Effector CD8-positive, alpha-beta T cell (primary cell): ENCODE data around the gene EEF2K.

Experiments used
- DNase-seq: peaks from one replicate; lab custom pipeline; 2025; lab: John Stamatoyannopoulos, UW

Gene EEF2K

GRCh38 chr16:22316411-22316811 is 110.3 kb downstream of the EEF2K start:
- no peak for DNase-seq

- DNase-seq: no peak
Observed at GRCh38 chr16:22317001-22317530, 111.0 kb downstream of the EEF2K start.

- DNase-seq: no peak
Observed at GRCh38 chr16:22317625-22318024, 111.5 kb downstream of the EEF2K start.

GRCh38 chr16:22318690-22319358 is 112.7 kb downstream of the EEF2K start:
- DNase-seq: peak; percentile 50

DNA sequence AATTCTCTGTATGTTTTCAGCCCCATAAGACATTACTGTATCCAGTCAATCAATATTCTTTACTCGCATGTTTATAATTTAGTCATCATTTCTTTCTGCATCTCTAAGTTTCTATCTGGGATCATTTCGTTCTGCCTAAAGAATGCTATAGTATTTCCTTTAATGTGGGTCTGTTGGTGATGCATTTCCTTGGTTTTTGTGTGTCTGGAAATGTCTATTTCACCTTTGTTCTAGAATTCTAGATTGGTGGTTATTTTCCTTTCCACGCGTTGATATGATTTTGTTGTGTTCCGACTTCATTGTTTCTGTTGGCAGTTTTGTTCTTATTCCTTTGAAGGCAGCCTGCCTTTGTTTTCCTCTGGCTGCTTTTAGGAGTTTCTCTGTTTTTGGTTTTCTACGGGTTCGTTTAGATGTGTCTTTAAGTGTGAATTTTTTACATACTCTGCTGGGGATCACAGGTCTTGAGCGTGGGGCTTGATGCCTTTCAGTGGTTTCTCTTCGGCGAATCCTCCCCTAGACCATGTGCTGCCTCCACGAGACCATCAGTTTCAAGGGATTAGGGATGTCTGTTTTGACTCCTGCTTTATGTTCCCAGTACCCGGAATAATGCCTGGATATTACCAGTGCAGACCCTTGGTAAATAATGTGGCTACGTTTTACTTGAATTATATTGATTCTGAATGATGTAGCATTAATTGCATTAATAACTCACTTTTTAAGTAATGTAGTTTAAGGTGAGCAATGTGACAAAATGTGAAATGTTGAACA is 114.7 kb downstream of the EEF2K start:
- no peak for DNase-seq

DNA sequence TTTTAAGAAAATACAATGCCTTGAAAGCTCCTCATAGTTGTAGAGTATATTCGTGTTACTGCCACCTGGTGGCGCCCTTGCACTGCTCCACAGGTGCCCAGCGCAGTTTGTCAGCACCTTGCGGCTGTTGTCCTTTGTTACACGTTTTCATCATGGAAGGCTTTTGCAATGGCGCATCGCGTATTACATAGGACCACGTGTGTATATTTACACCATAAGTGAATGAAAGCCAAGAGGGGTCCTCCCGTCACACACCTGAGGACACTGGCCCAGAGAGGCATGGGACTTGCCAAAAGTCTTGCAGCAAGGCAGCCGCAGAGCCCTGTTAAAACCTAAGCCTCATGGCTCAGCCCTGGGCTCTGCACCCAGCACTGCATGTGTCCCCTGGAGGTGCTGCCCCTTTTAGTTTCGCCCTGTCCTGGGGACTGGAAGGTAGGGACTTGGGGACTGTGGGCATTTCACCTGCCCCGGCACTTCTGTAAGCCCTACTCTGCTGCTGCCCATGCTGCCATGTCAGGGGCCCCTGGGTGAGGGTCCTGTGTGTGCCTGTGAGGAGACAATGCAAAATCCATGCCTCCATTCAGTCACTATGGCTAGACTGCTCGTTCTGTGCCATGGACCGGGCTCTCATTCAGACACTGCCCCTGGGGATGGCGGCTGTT is 115.4 kb downstream of the EEF2K start:
- peak; percentile 44 for DNase-seq

GRCh38 chr16:22322021-22322471 is 116.0 kb downstream of the EEF2K start:
- DNase-seq: no peak

- DNase-seq: no peak
Observed at GRCh38 chr16:22322741-22323140, 116.7 kb downstream of the EEF2K start.

GRCh38 chr16:22323173-22323958 is 117.3 kb downstream of the EEF2K start:
- DNase-seq: no peak

GRCh38 chr16:22323959-22324786 is 118.1 kb downstream of the EEF2K start:
- no peak for DNase-seq

GRCh38 chr16:22324787-22325597 is 118.9 kb downstream of the EEF2K start:
- DNase-seq: no peak

GRCh38 chr16:22325598-22326368 is 119.7 kb downstream of the EEF2K start:
- no peak for DNase-seq

GRCh38 chr16:22326369-22326652 is 120.2 kb downstream of the EEF2K start:
- no peak for DNase-seq

- DNase-seq: no peak
Observed at GRCh38 chr16:22326771-22327445, 120.8 kb downstream of the EEF2K start.

GRCh38 chr16:22327446-22327775 is 121.3 kb downstream of the EEF2K start:
- no peak for DNase-seq

GRCh38 chr16:22328081-22328725 is 122.1 kb downstream of the EEF2K start:
- no peak for DNase-seq

GRCh38 chr16:22329199-22329695 is 123.2 kb downstream of the EEF2K start:
- no peak for DNase-seq

DNA sequence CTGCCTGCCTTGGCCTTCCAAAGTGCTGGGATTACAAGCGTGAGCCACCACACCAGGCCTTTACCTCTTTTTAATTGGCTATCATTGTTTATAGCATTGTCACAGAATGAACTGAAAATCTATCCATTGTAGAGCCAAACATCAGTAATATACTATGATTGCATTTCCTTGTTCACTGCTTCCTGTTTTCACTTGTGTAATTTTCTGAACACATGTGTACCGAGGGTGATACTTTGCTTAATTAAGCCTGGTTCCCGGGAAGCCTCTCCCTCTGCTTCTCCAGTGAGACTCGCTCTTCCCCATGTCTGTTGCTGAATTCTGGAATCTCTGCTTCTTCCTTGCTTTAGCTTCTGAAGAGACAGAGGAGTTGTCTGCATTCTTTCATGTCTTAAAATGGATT is 124.2 kb downstream of the EEF2K start:
- DNase-seq: no peak
